H1 (cell line): ENCODE data around the gene FARP2. TPM values are rescaled to one million over a fixed set of nuclear protein-coding genes. Genes with fewer than 3 reads are reported as not detected.

ENCODE experiments used
- CTCF ChIA-PET: fragments of 300-600 bp; sonication (Branson Sonifier 250); formaldehyde crosslinking; loops from one replicate; lab custom pipeline; 2021; ENCODE audit not compliant: partially characterized antibody; lab: Charles Lee
- POLR2A ChIA-PET: fragments of 300-600 bp; sonication (Branson Sonifier 250); formaldehyde crosslinking; loops from one replicate; lab custom pipeline; 2021; ENCODE audit warnings: inconsistent platforms; ENCODE audit not compliant: partially characterized antibody; lab: Charles Lee
- DNase-seq, 2 experiments: peaks; one replicate each; pipeline versions ENCODE4 v3.0.0 to v3.0.0-alpha.2; 2010 to 2022; ENCODE audit warnings: low spot score in 2 of 2, low read depth in 1 of 2, mixed read lengths in 1 of 2
- FAIRE-seq: peaks from 2 replicates; lab custom pipeline; 2011; peaks lifted over from hg19 to GRCh38; lab: Jason Lieb, UNC
- H2AFZ ChIP-seq: 2 replicates; pipeline ENCODE4 v1.8.1; 2012; ENCODE audit warnings: low read length, inconsistent platforms
- H2AK5ac ChIP-seq: 2 replicates; pipeline ENCODE4 v1.6.1; 2013; ENCODE audit warnings: low read depth, low read length
- H2BK120ac ChIP-seq: replicated peaks from 2 replicates; pipeline ENCODE3; 2013; ENCODE audit warnings: low read depth, low read length, inconsistent platforms
- H2BK12ac ChIP-seq: 2 replicates; pipeline ENCODE4 v1.6.1; 2013; ENCODE audit warnings: low read depth, low read length
- H2BK15ac ChIP-seq: 2 replicates; pipeline ENCODE4 v1.6.1; 2013; ENCODE audit warnings: low read length
- H2BK20ac ChIP-seq: 2 replicates; pipeline ENCODE4 v1.6.1; 2013; ENCODE audit warnings: low read length
- H2BK5ac ChIP-seq: 2 replicates; pipeline ENCODE4 v1.6.1; 2013; ENCODE audit warnings: low read depth, low read length
- H3K14ac ChIP-seq: 2 replicates; pipeline ENCODE4 v1.6.1; 2013; ENCODE audit warnings: inconsistent platforms; ENCODE audit not compliant: insufficient read length
- H3K18ac ChIP-seq: 2 replicates; pipeline ENCODE4 v1.6.1; 2013; ENCODE audit warnings: low read length; ENCODE audit errors: extremely low read depth
- H3K23ac ChIP-seq: 2 replicates; pipeline ENCODE4 v1.6.1; 2013; ENCODE audit warnings: inconsistent platforms; ENCODE audit not compliant: insufficient read length
- H3K23me2 ChIP-seq: 2 replicates; pipeline ENCODE4 v1.6.1; 2013; ENCODE audit warnings: low read depth, low read length
- H3K27ac ChIP-seq: 2 replicates; pipeline ENCODE4 v1.6.1; 2011; ENCODE audit warnings: low read depth, low read length, inconsistent platforms
- H3K27me3 ChIP-seq, 4 experiments: replicated peaks in 1 of 4; 1 replicate in 1 of 4; 2 replicates in 3 of 4; pipeline versions ENCODE4 v1.6.1 to v1.8.1; 2011 to 2013; ENCODE audit warnings: low read length in 3 of 4, mild to moderate bottlenecking in 3 of 4, inconsistent platforms in 2 of 4, mixed read lengths in 2 of 4, moderate library complexity in 1 of 4; ENCODE audit not compliant: control insufficient read depth in 3 of 4, insufficient read depth in 3 of 4; ENCODE audit errors: extremely low read depth in 1 of 4
- H3K36me3 ChIP-seq, 4 experiments: 2 replicates each; pipeline versions ENCODE4 v1.6.1 to v1.8.1; 2011 to 2013; ENCODE audit warnings: mild to moderate bottlenecking in 4 of 4, low read length in 3 of 4, moderate library complexity in 2 of 4, control low read depth in 1 of 4, inconsistent platforms in 1 of 4; ENCODE audit not compliant: insufficient read depth in 4 of 4, control insufficient read depth in 2 of 4
- H3K4ac ChIP-seq: replicated peaks from 2 replicates; pipeline ENCODE3; 2013; ENCODE audit warnings: low read length, low read depth, mixed read lengths, inconsistent platforms; ENCODE audit not compliant: insufficient read length
- H3K4me1 ChIP-seq, 4 experiments: replicated peaks in 1 of 4; 1 replicate in 1 of 4; 2 replicates in 3 of 4; pipeline versions ENCODE4 v1.6.1 to v1.8.1; 2011 to 2013; ENCODE audit warnings: low read length in 3 of 4, inconsistent platforms in 2 of 4, mixed read lengths in 1 of 4; ENCODE audit not compliant: insufficient read depth in 4 of 4, control insufficient read depth in 3 of 4
- H3K4me2 ChIP-seq, 2 experiments: 2 replicates each; pipeline versions ENCODE4 v1.6.1 to v1.8.1; 2011 to 2013; ENCODE audit warnings: low read depth in 2 of 2, low read length in 2 of 2, control low read depth in 1 of 2, inconsistent platforms in 1 of 2, mild to moderate bottlenecking in 1 of 2; ENCODE audit not compliant: insufficient read depth in 1 of 2
- H3K4me3 ChIP-seq, 4 experiments: fragments of 200-600, 300-600 bp in 1 of 4; sonication (generic), shearing (Covaris generic), sonication (Bioruptor Twin) in 1 of 4; 2 replicates each; pipeline versions ENCODE4 v1.5.1 to v1.8.1; 2011 to 2016; ENCODE audit warnings: low read length in 4 of 4, low read depth in 3 of 4, control low read depth in 2 of 4, inconsistent platforms in 2 of 4, mild to moderate bottlenecking in 2 of 4, mixed read lengths in 1 of 4, moderate library complexity in 1 of 4; ENCODE audit not compliant: insufficient read depth in 2 of 4; ENCODE audit errors: extremely low read depth in 1 of 4
- H3K56ac ChIP-seq: replicated peaks from 2 replicates; pipeline ENCODE3; 2013; ENCODE audit warnings: low read depth, mild to moderate bottlenecking, mixed read lengths, low read length, inconsistent platforms; ENCODE audit not compliant: insufficient read length
- H3K79me1 ChIP-seq: 2 replicates; pipeline ENCODE4 v1.6.1; 2013; ENCODE audit warnings: low read depth, low read length, control low read depth
- H3K79me2 ChIP-seq, 2 experiments: 2 replicates each; pipeline versions ENCODE4 v1.6.1 to v1.8.1; 2012 to 2013; ENCODE audit warnings: low read length in 2 of 2, mild to moderate bottlenecking in 2 of 2, inconsistent platforms in 1 of 2; ENCODE audit not compliant: insufficient read depth in 2 of 2, control insufficient read depth in 1 of 2
- H3K9ac ChIP-seq, 4 experiments: replicated peaks in 1 of 4; 1 replicate in 1 of 4; 2 replicates in 3 of 4; pipeline versions ENCODE4 v1.6.1 to v1.8.1; 2011 to 2013; ENCODE audit warnings: low read depth in 3 of 4, low read length in 3 of 4, control low read depth in 2 of 4, mild to moderate bottlenecking in 2 of 4, moderate library complexity in 2 of 4, inconsistent platforms in 1 of 4; ENCODE audit errors: extremely low read depth in 1 of 4
- H3K9me3 ChIP-seq, 2 experiments: 2 replicates each; pipeline versions ENCODE4 v1.6.1 to v1.8.1; 2012 to 2013; ENCODE audit warnings: mild to moderate bottlenecking in 2 of 2, moderate library complexity in 2 of 2, control low read depth in 1 of 2, inconsistent platforms in 1 of 2, low read depth in 1 of 2, low read length in 1 of 2, mixed read lengths in 1 of 2; ENCODE audit not compliant: insufficient read depth in 2 of 2
- H4K20me1 ChIP-seq, 2 experiments: replicated peaks in 1 of 2; 2 replicates each; pipeline versions ENCODE3 to v1.8.1; 2011 to 2013; ENCODE audit warnings: inconsistent platforms in 2 of 2, low read length in 2 of 2, mild to moderate bottlenecking in 1 of 2; ENCODE audit not compliant: insufficient read depth in 2 of 2, control insufficient read depth in 1 of 2
- H4K5ac ChIP-seq: 2 replicates; pipeline ENCODE4 v1.6.1; 2013; ENCODE audit warnings: low read length, low read depth, mixed read lengths, inconsistent platforms; ENCODE audit not compliant: insufficient read length
- H4K8ac ChIP-seq: 2 replicates; pipeline ENCODE4 v1.8.0; 2013; ENCODE audit warnings: mild to moderate bottlenecking, moderate library complexity, low read length, inconsistent platforms; ENCODE audit not compliant: insufficient read depth; ENCODE audit errors: extremely low read depth
- H4K91ac ChIP-seq: replicated peaks from 2 replicates; pipeline ENCODE3; 2013; ENCODE audit warnings: low read length, mixed read lengths, inconsistent platforms; ENCODE audit not compliant: insufficient read length
- CHD1 ChIP-seq: IDR thresholded peaks from 2 replicates; pipeline ENCODE4 v1.6.1; 2012; ENCODE audit warnings: low read depth, low read length, improper control_type of control experiment
- JUN ChIP-seq: IDR thresholded peaks from 2 replicates; pipeline ENCODE4 v1.6.1; 2011; ENCODE audit warnings: low read depth, mild to moderate bottlenecking, improper control_type of control experiment, low read length
- KDM5A ChIP-seq: fragments of 200-600 bp; IDR thresholded peaks from 2 replicates; pipeline ENCODE4 v1.7.1; 2012; ENCODE audit warnings: mild to moderate bottlenecking, low read length, inconsistent platforms, mixed read lengths
- TBP ChIP-seq: IDR thresholded peaks from 2 replicates; pipeline ENCODE4 v1.6.1; 2011; ENCODE audit warnings: low read depth, low read length, improper control_type of control experiment
- TCF12 ChIP-seq: IDR thresholded peaks from 2 replicates; pipeline ENCODE4 v1.6.1; 2011; ENCODE audit warnings: low read depth, mild to moderate bottlenecking, low read length
- WGBS, 2 experiments: shearing (Covaris generic) in 1 of 2; methylation state at CpG; one replicate each; pipeline versions ENCODE4 v1.1.6 to v1.1.7; 2013 to 2015; ENCODE audit warnings: low lambda C conversion rate in 2 of 2, mixed read lengths in 2 of 2, inconsistent platforms in 1 of 2, low coverage in 1 of 2, missing lambda C conversion rate in 1 of 2; ENCODE audit not compliant: insufficient replicate concordance in 2 of 2, insufficient coverage in 1 of 2, insufficient read length in 1 of 2; ENCODE audit errors: extremely low coverage in 1 of 2, missing lambda C conversion rate in 1 of 2; 5-methylcytosine and 5-hydroxymethylcytosine counted together
- polyA plus RNA-seq, 7 experiments: library from polyadenylated mRNA; depleted of rRNA in 3 of 7; stranded (reverse) in 5 of 7; unstranded in 2 of 7; fragments of >200 nt in 5 of 7; fragments of 200-250 nt in 2 of 7; gene quantifications; 1 replicate in 5 of 7; 2 replicates in 1 of 7; 4 replicates in 1 of 7; pipeline versions ENCODE4 v1.2.1 to v1.2.3, GENCODE V29; 2011 to 2013; ENCODE audit warnings: missing spikeins in 2 of 7, mixed read lengths in 2 of 7
- total RNA-seq: library from RNA; stranded (reverse); fragmentation: NEBNext Ultra II Directional; extraction: Animal tissue kit (Norgen Biotek cat#: 25700); gene quantifications from 2 replicates; pipeline ENCODE4 v1.2.1, GENCODE V29; 2021

The FARP2 gene
- total and polyA plus RNA-seq, 2 of the 8 experiments (the other 6 are each of a cell fraction or from before 2014, with no cell fraction given): 12.4 to 33.4 TPM

DNA sequence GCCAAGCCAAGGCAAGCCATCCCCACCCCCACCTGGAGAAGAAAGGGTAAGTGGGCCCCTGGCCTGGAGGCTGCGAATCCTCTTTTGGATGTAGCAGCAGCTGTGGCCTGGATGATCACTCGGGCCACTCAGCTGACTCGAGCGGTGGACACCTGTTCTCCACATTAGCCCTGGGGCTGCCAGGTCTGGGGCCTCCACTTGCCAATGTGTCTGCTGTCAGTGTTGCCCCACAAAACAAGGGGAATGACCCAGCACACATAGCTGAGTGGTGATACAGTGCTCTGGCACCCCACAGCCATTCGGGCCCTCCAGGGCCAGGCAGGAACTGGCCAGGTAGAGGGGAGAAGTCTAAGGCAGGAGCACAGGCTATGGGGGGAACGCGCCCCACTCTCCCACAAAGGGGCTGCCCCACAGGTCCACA is 149.7 kb downstream of the FARP2 start:
- Histone ChIP-seq H3K23me2 (peaks cover 17% of the 10 kb centered on the region), H3K27me3 (peaks cover 0 to 9% (median 5%) of the 10 kb centered on the region in 4 experiments; a peak in 4 of 7 replicates), H3K79me1 (peaks cover 18% of the 10 kb centered on the region), H2BK12ac (no peak overlapping the region), H3K14ac (no peak overlapping the region), H3K4me3 (no peak overlapping the region), H2BK120ac (no peak overlapping the region), H3K9me3 (no peaks in the 10 kb centered on the region), H3K9ac (no peak overlapping the region; a peak in 1 of 7 replicates), H3K36me3 (peaks cover 0 to 3% (median 3%) of the 10 kb centered on the region in 4 experiments; a peak in 5 of 8 replicates), H3K56ac (no peak overlapping the region), H4K91ac (no peak overlapping the region), H3K27ac (no peak overlapping the region), H2BK20ac (no peak overlapping the region), H3K4me2 (peak overlapping the region in 1 of 2 experiments; percentile 67; a peak in 2 of 4 replicates), H3K18ac (no peak overlapping the region; the same call in 1 of the 2 replicates), H3K23ac (no peak overlapping the region), H2AFZ (no peak overlapping the region), H3K4ac (no peak overlapping the region), H3K4me1 (peaks cover 2 to 15% (median 11%) of the 10 kb centered on the region in 4 experiments), H4K8ac (no peak overlapping the region), H2BK15ac (no peak overlapping the region), H3K79me2 (peaks cover 14 to 54% of the 10 kb centered on the region in 2 experiments), H2AK5ac (no peak overlapping the region), H2BK5ac (no peak overlapping the region), H4K5ac (no peak overlapping the region), H4K20me1 (peaks cover 9 to 32% of the 10 kb centered on the region in 2 experiments)
- ChIA-PET POLR2A (interaction anchor here (0.8 to 10.2 kb wide), 2 partner anchors 13 to 45 kb away, joined by 5 to 104 read pairs; no protein-coding TSS in a partner anchor), CTCF (no interaction called here)
- no peak for TF ChIP-seq CHD1
- TF ChIP-seq TBP: no peak
- no peak for TF ChIP-seq JUN
- TF ChIP-seq TCF12: no peak
- no peak for TF ChIP-seq KDM5A
- WGBS, 2 experiments: 92% methylated on average over 7 of the region's 7 CpGs; no CpG with 5 or more reads in 1 of the 2 experiments
- DNase-seq: no peak
- FAIRE-seq: no peak
